ENCODE results near the gene PTX3. TPM values are rescaled to one million over a fixed set of nuclear protein-coding genes. Genes with fewer than 3 reads are reported as not detected.

Gene PTX3
- total RNA-seq, 1 experiment from 2014 or later: 0.59 TPM

GRCh38 chr3:157420606-157421130 is 16.0 kb upstream of the PTX3 start (continued):
- TF ChIP-seq ATF2 (CRISPR knock-in tag; IDR thresholded peaks at IDR 0.05; ENCODE audit: borderline replicate concordance, low read depth): no peak
- TF ChIP-seq NFATC4 (CRISPR knock-in tag; IDR thresholded peaks at IDR 0.05): no peak
- TF ChIP-seq MXD4 (CRISPR knock-in tag; IDR thresholded peaks at IDR 0.05; ENCODE audit: borderline replicate concordance): no peak
- TF ChIP-seq GRHL2 (CRISPR knock-in tag; IDR thresholded peaks at IDR 0.05; ENCODE audit: insufficient replicate concordance, severe bottlenecking): no peak
- no peak for TF ChIP-seq NR3C1 (CRISPR knock-in tag; conservative IDR thresholded peaks at IDR 0.05; ENCODE audit: low read depth)
- no peak for TF ChIP-seq ATF1 (CRISPR knock-in tag; IDR thresholded peaks at IDR 0.05)
- TF ChIP-seq ZNF512 (CRISPR knock-in tag; IDR thresholded peaks at IDR 0.05; ENCODE audit: borderline replicate concordance): no peak
- no peak for TF ChIP-seq USF2 (CRISPR knock-in tag; IDR thresholded peaks at IDR 0.05)

DNA sequence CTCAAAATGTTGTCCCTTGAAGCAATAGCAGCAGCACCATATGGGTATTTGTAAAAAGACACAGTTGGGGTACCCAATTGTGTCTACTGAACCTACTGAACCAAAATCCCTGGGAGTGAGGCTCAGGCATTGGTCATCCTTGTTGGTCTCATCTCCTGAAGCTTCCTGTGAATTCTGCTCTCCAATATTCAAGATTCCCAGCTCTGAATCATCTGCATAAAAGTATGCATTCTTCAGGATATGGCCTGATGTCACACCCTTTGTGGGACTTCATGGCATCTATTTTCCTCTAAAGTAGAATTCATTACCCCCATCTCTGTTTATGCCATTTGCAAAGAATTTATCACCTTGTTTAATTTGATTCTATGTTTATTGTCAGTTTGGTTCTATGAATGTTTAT is 13.3 kb upstream of the PTX3 start:
- ChIA-PET CTCF (no interaction called here), POLR2A (no interaction called here)
- H3K4me3 Mint-ChIP-seq: no peak overlapping the region
- ATAC-seq: no peak
- no peaks in the 10 kb centered on the region for H3K27me3 Mint-ChIP-seq (ENCODE audit: low read depth)
- DNase-seq (ENCODE audit: low spot score): no peak
- H3K9me3 Mint-ChIP-seq: peaks cover 30% of the 10 kb centered on the region
- H3K36me3 Mint-ChIP-seq: peaks cover 28% of the 10 kb centered on the region
- no peak overlapping the region for H3K27ac Mint-ChIP-seq
- H3K4me1 Mint-ChIP-seq: peaks cover 8% of the 10 kb centered on the region
- TF ChIP-seq, protein P1, sequence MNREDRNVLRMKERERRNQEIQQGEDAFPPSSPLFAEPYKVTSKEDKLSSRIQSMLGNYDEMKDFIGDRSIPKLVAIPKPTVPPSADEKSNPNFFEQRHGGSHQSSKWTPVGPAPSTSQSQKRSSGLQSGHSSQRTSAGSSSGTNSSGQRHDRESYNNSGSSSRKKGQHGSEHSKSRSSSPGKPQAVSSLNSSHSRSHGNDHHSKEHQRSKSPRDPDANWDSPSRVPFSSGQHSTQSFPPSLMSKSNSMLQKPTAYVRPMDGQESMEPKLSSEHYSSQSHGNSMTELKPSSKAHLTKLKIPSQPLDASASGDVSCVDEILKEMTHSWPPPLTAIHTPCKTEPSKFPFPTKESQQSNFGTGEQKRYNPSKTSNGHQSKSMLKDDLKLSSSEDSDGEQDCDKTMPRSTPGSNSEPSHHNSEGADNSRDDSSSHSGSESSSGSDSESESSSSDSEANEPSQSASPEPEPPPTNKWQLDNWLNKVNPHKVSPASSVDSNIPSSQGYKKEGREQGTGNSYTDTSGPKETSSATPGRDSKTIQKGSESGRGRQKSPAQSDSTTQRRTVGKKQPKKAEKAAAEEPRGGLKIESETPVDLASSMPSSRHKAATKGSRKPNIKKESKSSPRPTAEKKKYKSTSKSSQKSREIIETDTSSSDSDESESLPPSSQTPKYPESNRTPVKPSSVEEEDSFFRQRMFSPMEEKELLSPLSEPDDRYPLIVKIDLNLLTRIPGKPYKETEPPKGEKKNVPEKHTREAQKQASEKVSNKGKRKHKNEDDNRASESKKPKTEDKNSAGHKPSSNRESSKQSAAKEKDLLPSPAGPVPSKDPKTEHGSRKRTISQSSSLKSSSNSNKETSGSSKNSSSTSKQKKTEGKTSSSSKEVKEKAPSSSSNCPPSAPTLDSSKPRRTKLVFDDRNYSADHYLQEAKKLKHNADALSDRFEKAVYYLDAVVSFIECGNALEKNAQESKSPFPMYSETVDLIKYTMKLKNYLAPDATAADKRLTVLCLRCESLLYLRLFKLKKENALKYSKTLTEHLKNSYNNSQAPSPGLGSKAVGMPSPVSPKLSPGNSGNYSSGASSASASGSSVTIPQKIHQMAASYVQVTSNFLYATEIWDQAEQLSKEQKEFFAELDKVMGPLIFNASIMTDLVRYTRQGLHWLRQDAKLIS (CRISPR knock-in tag; IDR thresholded peaks at IDR 0.05; ENCODE audit: borderline replicate concordance): no peak
- TF ChIP-seq, protein P2, sequence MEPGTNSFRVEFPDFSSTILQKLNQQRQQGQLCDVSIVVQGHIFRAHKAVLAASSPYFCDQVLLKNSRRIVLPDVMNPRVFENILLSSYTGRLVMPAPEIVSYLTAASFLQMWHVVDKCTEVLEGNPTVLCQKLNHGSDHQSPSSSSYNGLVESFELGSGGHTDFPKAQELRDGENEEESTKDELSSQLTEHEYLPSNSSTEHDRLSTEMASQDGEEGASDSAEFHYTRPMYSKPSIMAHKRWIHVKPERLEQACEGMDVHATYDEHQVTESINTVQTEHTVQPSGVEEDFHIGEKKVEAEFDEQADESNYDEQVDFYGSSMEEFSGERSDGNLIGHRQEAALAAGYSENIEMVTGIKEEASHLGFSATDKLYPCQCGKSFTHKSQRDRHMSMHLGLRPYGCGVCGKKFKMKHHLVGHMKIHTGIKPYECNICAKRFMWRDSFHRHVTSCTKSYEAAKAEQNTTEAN (CRISPR knock-in tag; IDR thresholded peaks at IDR 0.05): no peak
- no peak for TF ChIP-seq TEAD1 (CRISPR knock-in tag; IDR thresholded peaks at IDR 0.05)
- no peak for TF ChIP-seq TCF7 (CRISPR knock-in tag; IDR thresholded peaks at IDR 0.05; ENCODE audit: low read depth)
- TF ChIP-seq ZNF232 (CRISPR knock-in tag; IDR thresholded peaks at IDR 0.05): no peak
- TF ChIP-seq, protein P3, sequence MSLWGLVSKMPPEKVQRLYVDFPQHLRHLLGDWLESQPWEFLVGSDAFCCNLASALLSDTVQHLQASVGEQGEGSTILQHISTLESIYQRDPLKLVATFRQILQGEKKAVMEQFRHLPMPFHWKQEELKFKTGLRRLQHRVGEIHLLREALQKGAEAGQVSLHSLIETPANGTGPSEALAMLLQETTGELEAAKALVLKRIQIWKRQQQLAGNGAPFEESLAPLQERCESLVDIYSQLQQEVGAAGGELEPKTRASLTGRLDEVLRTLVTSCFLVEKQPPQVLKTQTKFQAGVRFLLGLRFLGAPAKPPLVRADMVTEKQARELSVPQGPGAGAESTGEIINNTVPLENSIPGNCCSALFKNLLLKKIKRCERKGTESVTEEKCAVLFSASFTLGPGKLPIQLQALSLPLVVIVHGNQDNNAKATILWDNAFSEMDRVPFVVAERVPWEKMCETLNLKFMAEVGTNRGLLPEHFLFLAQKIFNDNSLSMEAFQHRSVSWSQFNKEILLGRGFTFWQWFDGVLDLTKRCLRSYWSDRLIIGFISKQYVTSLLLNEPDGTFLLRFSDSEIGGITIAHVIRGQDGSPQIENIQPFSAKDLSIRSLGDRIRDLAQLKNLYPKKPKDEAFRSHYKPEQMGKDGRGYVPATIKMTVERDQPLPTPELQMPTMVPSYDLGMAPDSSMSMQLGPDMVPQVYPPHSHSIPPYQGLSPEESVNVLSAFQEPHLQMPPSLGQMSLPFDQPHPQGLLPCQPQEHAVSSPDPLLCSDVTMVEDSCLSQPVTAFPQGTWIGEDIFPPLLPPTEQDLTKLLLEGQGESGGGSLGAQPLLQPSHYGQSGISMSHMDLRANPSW (CRISPR knock-in tag; conservative IDR thresholded peaks at IDR 0.05; ENCODE audit: low read depth): no peak
- TF ChIP-seq, protein P4, sequence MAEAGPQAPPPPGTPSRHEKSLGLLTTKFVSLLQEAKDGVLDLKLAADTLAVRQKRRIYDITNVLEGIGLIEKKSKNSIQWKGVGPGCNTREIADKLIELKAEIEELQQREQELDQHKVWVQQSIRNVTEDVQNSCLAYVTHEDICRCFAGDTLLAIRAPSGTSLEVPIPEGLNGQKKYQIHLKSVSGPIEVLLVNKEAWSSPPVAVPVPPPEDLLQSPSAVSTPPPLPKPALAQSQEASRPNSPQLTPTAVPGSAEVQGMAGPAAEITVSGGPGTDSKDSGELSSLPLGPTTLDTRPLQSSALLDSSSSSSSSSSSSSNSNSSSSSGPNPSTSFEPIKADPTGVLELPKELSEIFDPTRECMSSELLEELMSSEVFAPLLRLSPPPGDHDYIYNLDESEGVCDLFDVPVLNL (CRISPR knock-in tag; IDR thresholded peaks at IDR 0.05; ENCODE audit: borderline replicate concordance, low read depth): no peak
- TF ChIP-seq AR (CRISPR knock-in tag; IDR thresholded peaks at IDR 0.05): no peak
- TF ChIP-seq, protein P5, sequence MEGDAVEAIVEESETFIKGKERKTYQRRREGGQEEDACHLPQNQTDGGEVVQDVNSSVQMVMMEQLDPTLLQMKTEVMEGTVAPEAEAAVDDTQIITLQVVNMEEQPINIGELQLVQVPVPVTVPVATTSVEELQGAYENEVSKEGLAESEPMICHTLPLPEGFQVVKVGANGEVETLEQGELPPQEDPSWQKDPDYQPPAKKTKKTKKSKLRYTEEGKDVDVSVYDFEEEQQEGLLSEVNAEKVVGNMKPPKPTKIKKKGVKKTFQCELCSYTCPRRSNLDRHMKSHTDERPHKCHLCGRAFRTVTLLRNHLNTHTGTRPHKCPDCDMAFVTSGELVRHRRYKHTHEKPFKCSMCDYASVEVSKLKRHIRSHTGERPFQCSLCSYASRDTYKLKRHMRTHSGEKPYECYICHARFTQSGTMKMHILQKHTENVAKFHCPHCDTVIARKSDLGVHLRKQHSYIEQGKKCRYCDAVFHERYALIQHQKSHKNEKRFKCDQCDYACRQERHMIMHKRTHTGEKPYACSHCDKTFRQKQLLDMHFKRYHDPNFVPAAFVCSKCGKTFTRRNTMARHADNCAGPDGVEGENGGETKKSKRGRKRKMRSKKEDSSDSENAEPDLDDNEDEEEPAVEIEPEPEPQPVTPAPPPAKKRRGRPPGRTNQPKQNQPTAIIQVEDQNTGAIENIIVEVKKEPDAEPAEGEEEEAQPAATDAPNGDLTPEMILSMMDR (IDR thresholded peaks at IDR 0.05): no peak
- TF ChIP-seq GRHL2 (CRISPR knock-in tag; IDR thresholded peaks at IDR 0.05; ENCODE audit: insufficient replicate concordance, severe bottlenecking): no peak
